ENCODE measurements around the gene FMR1. TPM values are rescaled to one million over a fixed set of nuclear protein-coding genes. Genes with fewer than 3 reads are reported as not detected.

FMR1 gene
- total RNA-seq, 4 donors from 2014 or later: 27.5 to 30.2 (median 28.2) TPM

DNA sequence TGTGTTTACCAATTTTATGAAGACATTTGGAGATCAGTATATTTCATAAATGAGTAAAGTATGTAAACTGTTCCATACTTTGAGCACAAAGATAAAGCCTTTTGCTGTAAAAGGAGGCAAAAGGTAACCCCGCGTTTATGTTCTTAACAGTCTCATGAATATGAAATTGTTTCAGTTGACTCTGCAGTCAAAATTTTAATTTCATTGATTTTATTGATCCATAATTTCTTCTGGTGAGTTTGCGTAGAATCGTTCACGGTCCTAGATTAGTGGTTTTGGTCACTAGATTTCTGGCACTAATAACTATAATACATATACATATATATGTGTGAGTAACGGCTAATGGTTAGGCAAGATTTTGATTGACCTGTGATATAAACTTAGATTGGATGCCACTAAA lies 1.9 kb downstream of the FMR1 start:
- Histone ChIP-seq H3K9me3 (no peaks in the 10 kb centered on the region), H3K36me3 (no peaks in the 10 kb centered on the region), H3K27ac (replicated peaks in 1 of 4) (peak overlapping the region in 1 of 4 donors; percentile 90), H3K4me1 (peaks cover 2 to 51% (median 31%) of the 10 kb centered on the region in 4 donors), H3K27me3 (no peaks in the 10 kb centered on the region), H3K4me3 (peak overlapping the region in 1 of 4 donors; percentile 72)
- no peak for DNase-seq (ENCODE audit: extremely low spot score)
- intact Hi-C loops (cut with DNase I): loop anchor here (10.0 kb wide), 1 partner anchor 1591 kb away; the partner anchor contains the start of gene IDS
- TF ChIP-seq, protein P1, sequence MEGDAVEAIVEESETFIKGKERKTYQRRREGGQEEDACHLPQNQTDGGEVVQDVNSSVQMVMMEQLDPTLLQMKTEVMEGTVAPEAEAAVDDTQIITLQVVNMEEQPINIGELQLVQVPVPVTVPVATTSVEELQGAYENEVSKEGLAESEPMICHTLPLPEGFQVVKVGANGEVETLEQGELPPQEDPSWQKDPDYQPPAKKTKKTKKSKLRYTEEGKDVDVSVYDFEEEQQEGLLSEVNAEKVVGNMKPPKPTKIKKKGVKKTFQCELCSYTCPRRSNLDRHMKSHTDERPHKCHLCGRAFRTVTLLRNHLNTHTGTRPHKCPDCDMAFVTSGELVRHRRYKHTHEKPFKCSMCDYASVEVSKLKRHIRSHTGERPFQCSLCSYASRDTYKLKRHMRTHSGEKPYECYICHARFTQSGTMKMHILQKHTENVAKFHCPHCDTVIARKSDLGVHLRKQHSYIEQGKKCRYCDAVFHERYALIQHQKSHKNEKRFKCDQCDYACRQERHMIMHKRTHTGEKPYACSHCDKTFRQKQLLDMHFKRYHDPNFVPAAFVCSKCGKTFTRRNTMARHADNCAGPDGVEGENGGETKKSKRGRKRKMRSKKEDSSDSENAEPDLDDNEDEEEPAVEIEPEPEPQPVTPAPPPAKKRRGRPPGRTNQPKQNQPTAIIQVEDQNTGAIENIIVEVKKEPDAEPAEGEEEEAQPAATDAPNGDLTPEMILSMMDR (IDR thresholded peaks at IDR 0.05): no peak
- TF ChIP-seq POLR2AphosphoS5 (IDR thresholded peaks at IDR 0.05) (no peak), EP300 (IDR thresholded peaks at IDR 0.05) (no peak), POLR2A (IDR thresholded peaks at IDR 0.05; ENCODE audit: low read depth) (no peak)
- WGBS: 79% methylated on average over 6 of the region's 6 CpGs

DNA sequence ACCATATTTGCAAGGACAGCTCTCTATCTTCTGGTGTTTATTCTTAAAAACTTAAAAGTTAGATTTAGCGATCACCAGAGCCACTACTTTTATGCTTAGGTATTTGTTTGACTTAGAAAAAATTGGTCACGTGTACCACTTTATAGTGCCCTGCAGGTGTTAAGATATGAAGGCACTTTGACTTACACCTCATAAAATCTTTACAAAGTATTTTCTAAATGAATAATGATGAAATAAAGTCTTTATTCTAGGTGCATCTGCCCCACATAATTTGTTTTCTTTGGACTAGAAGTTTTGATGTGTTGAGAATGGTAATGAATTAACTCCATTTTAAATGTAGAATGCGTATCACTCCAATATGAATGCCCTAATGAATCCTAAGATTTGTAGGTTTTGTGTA lies 2.9 kb downstream of the FMR1 start:
- WGBS: 54% methylated on average over 3 of the region's 3 CpGs
- no peak for DNase-seq (ENCODE audit: extremely low spot score)
- H3K36me3 ChIP-seq: no peaks in the 10 kb centered on the region
- H3K9me3 ChIP-seq: no peaks in the 10 kb centered on the region
- intact Hi-C loops (cut with DNase I): loop anchor here (10.0 kb wide), 1 partner anchor 1590 kb away; the partner anchor contains the start of gene IDS
- peaks cover 2 to 55% (median 31%) of the 10 kb centered on the region in 4 donors for H3K4me1 ChIP-seq
- no peaks in the 10 kb centered on the region for H3K27me3 ChIP-seq
- no peak overlapping the region for H3K27ac ChIP-seq (replicated peaks in 1 of 4)
- no peak for TF ChIP-seq EP300 (IDR thresholded peaks at IDR 0.05)
- no peak for TF ChIP-seq POLR2A (IDR thresholded peaks at IDR 0.05; ENCODE audit: low read depth)
- TF ChIP-seq POLR2AphosphoS5 (IDR thresholded peaks at IDR 0.05): no peak
- TF ChIP-seq, protein P1 (IDR thresholded peaks at IDR 0.05): no peak
- no peak overlapping the region for H3K4me3 ChIP-seq

DNA sequence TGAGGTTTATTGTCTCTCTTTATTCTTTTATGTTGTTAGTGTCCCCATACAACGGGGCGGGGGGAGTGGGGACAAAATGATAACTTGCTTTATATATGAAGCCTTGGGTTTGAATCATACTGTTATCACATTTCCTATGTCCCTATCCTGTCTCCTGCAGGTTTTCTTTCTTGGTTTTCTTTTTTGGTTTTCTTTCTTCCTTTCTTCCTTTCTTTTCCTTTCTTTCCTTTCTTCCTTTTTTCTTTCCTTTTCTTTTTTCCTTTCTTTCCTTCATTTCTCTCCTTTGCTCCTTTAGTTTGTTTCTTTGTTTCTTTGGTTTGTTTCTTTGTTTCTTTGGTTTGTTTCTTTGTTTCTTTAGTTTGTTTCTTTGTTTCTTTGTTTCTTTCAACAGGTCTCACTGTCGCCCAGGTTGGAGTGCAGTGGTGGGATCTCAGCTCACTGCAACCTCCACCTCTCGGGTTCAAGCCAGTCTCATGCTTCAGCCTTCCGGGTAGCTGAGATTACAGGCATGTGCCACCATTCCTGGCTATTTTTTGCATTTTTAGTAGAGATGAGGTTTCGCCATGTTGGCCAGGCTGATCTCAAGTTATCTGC lies 4.8 kb downstream of the FMR1 start:
- DNase-seq (ENCODE audit: extremely low spot score): no peak
- no peaks in the 10 kb centered on the region for H3K36me3 ChIP-seq
- H3K27me3 ChIP-seq: no peaks in the 10 kb centered on the region
- 71% methylated on average over 6 of the region's 6 CpGs for WGBS
- H3K9me3 ChIP-seq: no peaks in the 10 kb centered on the region
- peaks cover 2 to 49% (median 30%) of the 10 kb centered on the region in 4 donors for H3K4me1 ChIP-seq
- no peak overlapping the region for H3K27ac ChIP-seq (replicated peaks in 1 of 4)
- intact Hi-C loops (cut with DNase I): loop anchor here (10.0 kb wide), 1 partner anchor 1588 kb away; the partner anchor contains the start of gene IDS
- TF ChIP-seq POLR2A (IDR thresholded peaks at IDR 0.05; ENCODE audit: low read depth) (no peak), POLR2AphosphoS5 (IDR thresholded peaks at IDR 0.05) (no peak), EP300 (IDR thresholded peaks at IDR 0.05) (no peak)
- TF ChIP-seq, protein P1 (IDR thresholded peaks at IDR 0.05): no peak
- no peak overlapping the region for H3K4me3 ChIP-seq

DNA sequence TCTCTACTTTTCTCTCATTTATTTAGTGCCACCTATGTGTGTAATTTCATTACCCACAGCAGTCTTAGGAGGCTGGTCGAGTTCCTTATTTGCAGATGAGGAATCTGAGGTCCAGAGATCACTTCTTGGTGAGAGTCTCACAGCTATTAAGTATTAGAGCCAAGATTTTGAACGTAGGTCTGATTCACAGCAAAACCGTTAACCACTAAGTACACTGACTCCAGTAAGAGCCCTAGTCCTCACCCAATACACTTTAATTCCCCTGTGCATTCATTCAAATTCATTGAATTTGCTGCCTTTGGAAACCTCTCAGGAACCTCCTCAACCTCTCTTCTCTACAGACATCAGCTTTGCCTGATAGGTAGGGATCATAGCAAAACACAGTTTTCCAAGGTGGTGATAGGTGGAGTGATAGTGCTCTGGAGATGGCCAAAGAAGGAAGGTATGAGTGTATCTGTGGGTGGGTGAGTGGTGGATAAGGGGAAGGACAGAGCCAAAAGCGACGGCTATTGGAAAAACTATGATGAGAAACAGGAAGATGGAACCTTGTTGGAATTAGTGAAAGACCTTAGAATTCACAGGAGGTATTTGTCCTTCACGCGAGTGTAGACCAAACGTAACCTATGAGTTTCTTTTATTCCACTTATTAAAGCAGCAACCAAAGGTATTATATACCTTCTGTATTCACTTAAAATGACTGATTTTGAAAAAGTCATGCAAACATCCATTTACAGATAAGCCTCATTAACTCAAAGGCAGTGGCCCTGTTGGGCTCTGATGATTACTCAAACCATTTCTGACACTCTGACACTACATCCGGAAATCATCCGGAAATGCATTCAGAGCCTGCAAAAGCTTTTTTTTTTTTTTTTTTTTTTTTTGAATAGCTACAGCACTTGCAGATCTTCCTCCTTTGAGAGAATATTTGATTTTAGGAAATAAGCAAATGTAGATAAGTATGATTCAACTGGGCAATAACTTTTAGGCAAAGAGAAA lies 6.3 kb downstream of the FMR1 start:
- Histone ChIP-seq H3K4me3 (no peak overlapping the region), H3K4me1 (peaks cover 2 to 49% (median 28%) of the 10 kb centered on the region in 4 donors), H3K27me3 (no peaks in the 10 kb centered on the region), H3K9me3 (no peaks in the 10 kb centered on the region), H3K27ac (replicated peaks in 1 of 4) (no peak overlapping the region), H3K36me3 (no peaks in the 10 kb centered on the region)
- intact Hi-C loops (cut with DNase I): loop anchor here (10.0 kb wide), 1 partner anchor 1587 kb away; the partner anchor contains the start of gene IDS
- 62% methylated on average over 10 of the region's 10 CpGs for WGBS
- no peak for DNase-seq (ENCODE audit: extremely low spot score)
- TF ChIP-seq EP300 (IDR thresholded peaks at IDR 0.05): no peak
- TF ChIP-seq POLR2A (IDR thresholded peaks at IDR 0.05; ENCODE audit: low read depth): no peak
- TF ChIP-seq POLR2AphosphoS5 (IDR thresholded peaks at IDR 0.05): no peak
- TF ChIP-seq, protein P1 (IDR thresholded peaks at IDR 0.05): no peak

All from esophagus muscularis mucosa (tissue), 4 donors.